ENCODE results near the gene TMEM169. TPM values are rescaled to one million over a fixed set of nuclear protein-coding genes. Genes with fewer than 3 reads are reported as not detected.

Gene TMEM169
- total and polyA plus RNA-seq, 2 of the 13 experiments (the other 11 are each of a cell fraction or from before 2014, with no cell fraction given) = 1.5 to 4.5 TPM

GRCh38 chr2:216107760-216108159 is 26.0 kb downstream of the TMEM169 start (continued):
- TF ChIP-seq ZNF781 (CRISPR knock-in tag; IDR thresholded peaks at IDR 0.05; ENCODE audit: borderline replicate concordance, not compliant biosample characterization) (peak; percentile 58), IKZF4 (CRISPR knock-in tag; IDR thresholded peaks at IDR 0.05; ENCODE audit: borderline replicate concordance, low read depth, not compliant biosample characterization) (no peak), MLXIP (CRISPR knock-in tag; IDR thresholded peaks at IDR 0.05; ENCODE audit: borderline replicate concordance) (no peak), NR1H2 (CRISPR knock-in tag; IDR thresholded peaks at IDR 0.05; ENCODE audit: borderline replicate concordance, low read depth) (no peak), ZNF207 (IDR thresholded peaks at IDR 0.05; ENCODE audit: borderline replicate concordance) (no peak), TP53 (CRISPR knock-in tag; conservative IDR thresholded peaks at IDR 0.05) (no peak), FOXA1 (IDR thresholded peaks at IDR 0.05) (no peak), FOXA1 (CRISPR knock-in tag; IDR thresholded peaks at IDR 0.05) (no peak), HDAC1 (CRISPR knock-in tag; IDR thresholded peaks at IDR 0.05) (no peak), CEBPG (CRISPR knock-in tag; IDR thresholded peaks at IDR 0.05) (no peak), KLF13 (CRISPR knock-in tag; IDR thresholded peaks at IDR 0.05) (no peak), TAF1 (CRISPR knock-in tag; IDR thresholded peaks at IDR 0.05) (peak; percentile 44; the same call in 1 of the 2 replicates), ZNF383 (CRISPR knock-in tag; IDR thresholded peaks at IDR 0.05; ENCODE audit: borderline replicate concordance) (no peak), NFE2 (CRISPR knock-in tag; IDR thresholded peaks at IDR 0.05) (no peak), REST (IDR thresholded peaks at IDR 0.05; ENCODE audit: borderline replicate concordance in 1 of 2, low read depth in 1 of 2, low read length in 2 of 2) (no peak), ZBTB43 (CRISPR knock-in tag; conservative IDR thresholded peaks at IDR 0.05) (no peak), BCLAF1 (IDR thresholded peaks at IDR 0.05) (no peak), ZSCAN21 (CRISPR knock-in tag; IDR thresholded peaks at IDR 0.05; ENCODE audit: borderline replicate concordance) (no peak), HNRNPH1 (optimal IDR thresholded peaks at IDR 0.05; ENCODE audit: low read depth, low read length) (no peak), ZFP36 (IDR thresholded peaks at IDR 0.05; ENCODE audit: borderline replicate concordance, low read depth, low read length, partially characterized antibody) (no peak), SMAD1 (CRISPR knock-in tag; IDR thresholded peaks at IDR 0.05; ENCODE audit: borderline replicate concordance, low read depth) (no peak)
